HG02943 (cell line): Measurements from ENCODE around the gene QRICH1.

Experiments
- ATAC-seq: cut with Tn5 transposase; IDR thresholded peaks from one replicate; pipeline ENCODE4 v1.9.1; 2021; ENCODE audit warnings: mild to moderate bottlenecking, low read depth, moderate library complexity; ENCODE audit not compliant: unreplicated experiment

The QRICH1 gene

GRCh38 chr3:48982016-48982415 lies 111.9 kb downstream of the QRICH1 start:
- ATAC-seq: no peak

GRCh38 chr3:48980295-48980694 lies 113.6 kb downstream of the QRICH1 start:
- no peak for ATAC-seq
